Measurements from ENCODE around the gene ZNF100.
"Not testable (repeated sequence)": the region's sequence is repeated elsewhere in the genome, so short reads cannot be mapped to it uniquely, and the experiment has no call there.

- TF ChIP-seq, protein P1, sequence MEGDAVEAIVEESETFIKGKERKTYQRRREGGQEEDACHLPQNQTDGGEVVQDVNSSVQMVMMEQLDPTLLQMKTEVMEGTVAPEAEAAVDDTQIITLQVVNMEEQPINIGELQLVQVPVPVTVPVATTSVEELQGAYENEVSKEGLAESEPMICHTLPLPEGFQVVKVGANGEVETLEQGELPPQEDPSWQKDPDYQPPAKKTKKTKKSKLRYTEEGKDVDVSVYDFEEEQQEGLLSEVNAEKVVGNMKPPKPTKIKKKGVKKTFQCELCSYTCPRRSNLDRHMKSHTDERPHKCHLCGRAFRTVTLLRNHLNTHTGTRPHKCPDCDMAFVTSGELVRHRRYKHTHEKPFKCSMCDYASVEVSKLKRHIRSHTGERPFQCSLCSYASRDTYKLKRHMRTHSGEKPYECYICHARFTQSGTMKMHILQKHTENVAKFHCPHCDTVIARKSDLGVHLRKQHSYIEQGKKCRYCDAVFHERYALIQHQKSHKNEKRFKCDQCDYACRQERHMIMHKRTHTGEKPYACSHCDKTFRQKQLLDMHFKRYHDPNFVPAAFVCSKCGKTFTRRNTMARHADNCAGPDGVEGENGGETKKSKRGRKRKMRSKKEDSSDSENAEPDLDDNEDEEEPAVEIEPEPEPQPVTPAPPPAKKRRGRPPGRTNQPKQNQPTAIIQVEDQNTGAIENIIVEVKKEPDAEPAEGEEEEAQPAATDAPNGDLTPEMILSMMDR (IDR thresholded peaks at IDR 0.05; ENCODE audit: low read depth, low read length), result not testable (repeated sequence)
- not testable (repeated sequence) for TF ChIP-seq EZH2phosphoT487 (IDR thresholded peaks at IDR 0.05; ENCODE audit: low read depth)
Measured at GRCh38 chr19:21707878-21708277, 59.5 kb downstream of the ZNF100 start.
